Measurements from ENCODE around the gene FBXO38.

The FBXO38 gene

DNA sequence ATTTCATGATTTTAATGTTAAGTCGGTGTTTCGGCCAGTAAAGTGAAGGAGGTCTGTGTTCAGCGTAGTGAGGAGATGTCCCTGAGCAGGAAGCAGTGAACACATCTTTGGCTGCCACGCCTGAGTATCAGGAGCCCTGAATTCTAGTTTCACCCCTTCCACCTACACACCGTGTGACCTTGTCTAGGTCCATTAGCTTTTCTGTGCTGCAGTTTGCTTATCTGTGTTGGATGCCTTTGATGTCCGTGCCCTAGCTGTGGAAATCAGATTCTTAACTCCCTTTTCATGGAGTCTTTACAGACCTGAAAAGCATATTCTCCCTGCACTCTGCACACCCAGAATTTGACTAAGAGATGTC is 601 bp downstream of the FBXO38 start:
- DNase-seq: no peak

DNA sequence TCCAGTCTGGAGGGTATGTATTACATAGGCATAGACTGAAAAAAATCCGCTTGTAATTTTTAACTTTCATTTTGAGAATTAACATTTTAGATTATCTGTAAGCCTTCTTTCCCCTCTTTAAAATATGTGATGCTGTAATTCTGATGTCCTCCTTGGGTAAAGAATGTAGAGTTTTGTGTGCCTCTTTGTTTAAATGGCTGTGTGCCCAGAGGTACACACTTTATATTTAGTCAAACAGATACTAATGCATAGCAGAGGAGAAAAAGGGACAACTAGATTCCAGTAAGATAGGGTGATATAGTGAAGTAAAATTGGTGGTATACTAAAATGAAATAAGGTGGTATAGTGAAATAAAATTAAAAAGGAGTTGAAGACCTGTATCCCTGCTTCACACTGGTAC is 1.3 kb downstream of the FBXO38 start:
- no peak for DNase-seq

DNA sequence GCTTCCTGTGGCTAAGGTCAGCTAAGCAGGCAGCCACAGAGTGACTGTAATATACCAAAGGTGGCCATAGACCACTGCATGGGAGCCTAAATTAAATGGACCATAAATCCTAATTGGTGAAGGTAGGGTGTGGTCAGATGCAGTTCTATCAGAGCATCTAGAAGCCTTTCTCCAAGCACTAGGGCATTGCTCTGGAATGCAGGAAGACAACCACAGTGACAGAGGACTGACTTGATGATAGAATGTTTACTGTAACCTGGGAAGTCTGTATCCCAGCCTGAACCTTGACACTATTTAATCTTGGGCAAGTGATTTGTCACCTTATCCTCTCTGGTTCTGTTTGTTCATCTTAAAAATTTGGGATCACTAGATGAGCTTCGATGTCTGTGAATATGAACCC is 2.3 kb downstream of the FBXO38 start:
- no peak for DNase-seq

DNA sequence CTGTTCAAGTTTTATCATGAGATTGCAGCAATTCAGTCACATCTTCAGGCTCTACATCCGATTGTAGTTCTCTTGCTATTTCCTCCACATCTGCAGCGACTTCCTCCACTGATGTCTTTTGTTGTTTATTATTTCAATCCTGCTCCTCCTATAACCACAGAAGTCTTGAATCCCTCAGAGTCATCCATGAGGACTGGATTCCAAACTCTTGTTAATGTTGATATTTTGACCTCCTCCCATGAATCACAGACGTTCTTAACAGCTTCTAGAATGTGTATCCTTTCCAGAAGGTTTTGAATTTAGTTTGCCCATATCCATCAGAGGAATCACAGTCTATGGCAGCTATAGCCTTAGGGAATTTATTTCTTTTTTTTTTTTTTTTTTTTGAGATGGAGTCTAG is 3.6 kb downstream of the FBXO38 start:
- DNase-seq: no peak

DNA sequence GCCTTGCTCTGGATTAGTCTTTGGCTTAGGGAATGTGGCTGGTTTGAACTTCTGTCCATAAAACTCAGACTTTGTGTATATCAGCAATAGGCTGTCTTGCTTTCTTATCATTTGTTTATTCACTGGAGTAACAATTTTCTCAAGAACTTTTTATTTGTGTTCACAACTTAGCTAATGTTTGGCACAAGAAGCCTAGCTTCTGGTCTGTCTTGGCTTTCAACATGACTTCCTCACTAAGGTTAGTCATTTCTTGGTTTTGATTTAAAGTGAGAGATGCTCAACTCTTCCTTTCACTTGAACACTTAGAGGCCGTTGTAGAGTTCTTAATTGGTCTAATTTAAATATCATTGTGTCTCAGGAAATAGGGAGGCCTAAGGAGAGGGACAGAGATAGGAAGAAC is 4.9 kb downstream of the FBXO38 start:
- no peak for DNase-seq

DNA sequence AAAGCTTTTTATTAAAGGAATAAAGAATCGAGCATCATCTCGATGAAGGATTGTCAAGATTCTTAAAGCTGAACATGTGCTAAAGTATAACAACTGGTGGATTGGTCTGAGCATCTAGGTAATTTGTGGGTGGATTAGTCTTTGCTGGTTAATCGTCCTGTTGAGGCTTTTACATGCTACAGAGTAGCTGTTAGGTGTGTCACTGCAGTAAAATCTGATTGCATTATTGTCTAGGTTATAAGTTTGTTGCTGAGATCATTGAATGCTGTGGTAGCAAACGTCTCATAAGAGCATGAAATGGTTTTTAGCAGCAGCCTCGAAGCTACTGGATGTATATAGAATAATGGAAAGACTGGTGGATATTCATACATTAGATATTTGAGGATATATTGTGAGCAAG is 7.2 kb downstream of the FBXO38 start:
- DNase-seq: no peak

DNA sequence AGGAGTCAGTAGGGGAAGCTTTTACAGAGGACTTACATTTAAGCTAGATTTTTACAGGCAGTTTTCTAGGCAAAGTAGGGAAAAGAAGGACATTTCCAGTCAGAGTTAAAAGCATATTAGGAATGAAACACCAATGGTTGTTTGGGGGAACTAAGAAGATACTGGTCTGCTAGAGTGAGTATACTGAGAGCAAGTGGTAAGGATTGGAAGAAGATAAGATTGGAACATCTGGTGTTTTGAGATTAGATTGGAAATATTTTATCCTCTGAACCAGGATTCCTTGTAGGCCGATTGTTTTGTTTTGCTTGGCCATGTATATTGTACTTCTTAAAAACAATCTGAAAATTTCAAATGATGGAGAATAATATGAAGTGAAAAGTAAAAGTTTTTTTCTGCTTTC is 7.7 kb downstream of the FBXO38 start:
- DNase-seq: no peak

DNA sequence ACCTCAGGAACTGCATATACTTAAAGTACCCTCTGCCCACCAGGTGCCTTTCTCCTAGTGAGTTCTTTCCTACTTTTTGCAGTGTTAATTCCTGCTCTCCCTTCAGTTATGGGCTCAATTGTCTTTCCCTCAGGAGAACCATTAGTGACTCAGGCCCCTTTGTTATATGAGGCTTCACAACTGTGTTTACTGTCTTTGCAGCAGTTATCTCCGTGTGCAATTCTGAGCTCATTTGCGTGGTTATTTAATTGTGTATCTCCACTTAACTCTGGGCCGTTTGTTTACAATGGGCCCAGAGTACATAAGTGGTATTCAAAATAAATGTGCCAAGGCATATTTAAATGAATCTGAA is 9.6 kb downstream of the FBXO38 start:
- DNase-seq: no peak

DNA sequence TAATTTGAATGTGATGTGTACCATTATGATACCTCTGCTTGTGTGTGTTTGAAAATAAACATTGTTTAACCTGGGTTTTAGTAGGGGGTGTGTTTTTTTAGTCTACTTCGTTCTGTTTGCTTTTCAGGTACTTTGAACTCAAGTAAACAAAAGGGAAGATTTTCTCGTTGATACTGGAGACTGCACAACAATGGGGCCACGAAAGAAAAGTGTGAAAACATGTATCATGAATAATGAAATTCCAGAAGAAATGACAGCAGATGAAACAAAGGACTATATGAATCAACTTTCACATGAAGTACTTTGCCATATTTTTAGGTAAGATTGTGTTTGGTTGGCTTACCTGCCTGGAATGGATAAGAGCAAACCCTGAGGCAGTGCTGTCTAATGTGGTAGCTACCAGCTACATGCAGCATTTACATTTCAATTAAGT is 10.8 kb downstream of the FBXO38 start:
- DNase-seq: no peak

DNA sequence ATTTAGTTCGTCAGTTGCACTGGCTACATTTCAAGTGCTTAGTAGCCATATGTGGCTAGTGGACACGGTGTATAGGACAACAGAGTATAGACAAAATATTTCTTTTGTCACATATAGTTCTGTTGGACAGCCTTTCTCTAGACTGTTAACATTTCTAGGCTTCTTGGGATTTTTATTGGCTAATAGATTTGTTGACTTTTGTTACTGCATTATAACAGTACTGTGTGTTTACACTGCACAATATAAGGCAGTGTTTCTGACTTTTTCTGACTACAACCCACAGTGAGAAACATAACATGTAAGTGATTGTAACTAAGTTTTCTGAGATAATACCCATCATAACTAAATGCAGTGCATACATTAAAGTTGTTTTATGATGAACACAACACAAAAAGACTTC is 11.3 kb downstream of the FBXO38 start:
- DNase-seq: no peak

DNA sequence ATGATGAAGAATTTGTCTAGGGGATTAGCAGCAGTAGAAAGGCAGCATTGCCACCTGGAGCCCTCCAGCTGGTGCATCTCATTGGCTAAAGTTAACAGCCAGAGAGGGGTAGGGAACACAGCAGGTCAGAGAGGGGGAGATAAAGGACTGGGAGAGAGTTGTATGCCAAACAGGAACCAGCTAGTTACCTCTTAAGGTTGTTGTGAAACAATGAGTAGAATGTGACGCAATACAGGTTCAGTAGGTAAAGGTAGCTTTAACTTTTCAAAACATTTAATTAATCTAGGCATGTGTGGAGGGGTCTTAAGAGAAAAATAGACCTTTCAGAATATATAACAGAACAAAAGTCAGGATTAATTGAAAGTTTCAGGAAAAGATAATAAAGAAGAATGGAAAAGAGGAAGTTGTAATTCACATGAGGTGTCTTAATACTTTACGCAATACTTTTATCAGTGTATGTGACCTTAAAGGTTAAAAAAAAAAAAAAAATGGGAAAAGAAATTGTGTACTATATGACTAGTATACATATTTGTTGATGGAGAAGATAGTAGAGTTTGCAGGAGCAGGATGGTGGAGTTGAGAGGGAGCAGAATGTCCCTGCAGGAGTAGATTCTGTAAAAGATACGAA is 14.3 kb downstream of the FBXO38 start:
- no peak for DNase-seq

DNA sequence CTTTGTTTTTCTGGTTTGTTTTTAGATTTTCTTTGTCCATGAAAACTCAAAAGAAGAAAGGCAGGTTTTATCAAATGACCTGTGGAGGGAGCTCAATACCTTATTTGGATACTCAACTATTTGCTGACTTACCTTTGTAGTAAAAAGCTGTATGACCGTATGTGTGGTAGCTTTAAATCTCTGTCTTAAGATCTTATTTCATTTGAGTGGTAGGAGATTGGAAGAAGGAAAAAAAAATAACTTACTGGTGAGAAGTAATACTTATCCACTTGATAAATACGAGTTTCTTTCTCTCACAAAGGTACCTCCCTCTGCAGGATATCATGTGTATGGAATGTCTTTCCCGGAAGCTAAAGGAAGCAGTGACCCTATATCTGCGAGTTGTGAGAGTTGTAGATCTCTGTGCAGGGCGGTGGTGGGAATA is 15.0 kb downstream of the FBXO38 start:
- no peak for DNase-seq

DNA sequence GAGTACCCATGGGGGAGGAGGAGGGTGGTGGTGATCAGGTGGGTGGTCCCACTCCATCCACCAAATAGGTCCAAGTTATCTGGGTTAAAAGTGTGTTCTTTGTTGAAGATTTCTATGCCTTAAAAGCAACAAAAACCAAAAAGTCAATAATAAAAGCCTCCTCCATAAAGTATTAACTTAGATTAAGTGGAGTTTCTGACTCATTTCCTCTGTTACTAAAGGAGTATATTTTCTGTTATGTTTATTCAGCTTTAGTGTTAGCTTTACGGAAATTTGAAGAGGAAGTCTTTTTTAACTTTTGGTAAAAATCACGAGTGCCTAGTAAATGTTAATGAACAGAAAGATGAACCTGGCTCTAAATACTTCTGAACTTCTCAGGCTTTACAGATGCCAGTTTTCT is 17.8 kb downstream of the FBXO38 start:
- DNase-seq: no peak

DNA sequence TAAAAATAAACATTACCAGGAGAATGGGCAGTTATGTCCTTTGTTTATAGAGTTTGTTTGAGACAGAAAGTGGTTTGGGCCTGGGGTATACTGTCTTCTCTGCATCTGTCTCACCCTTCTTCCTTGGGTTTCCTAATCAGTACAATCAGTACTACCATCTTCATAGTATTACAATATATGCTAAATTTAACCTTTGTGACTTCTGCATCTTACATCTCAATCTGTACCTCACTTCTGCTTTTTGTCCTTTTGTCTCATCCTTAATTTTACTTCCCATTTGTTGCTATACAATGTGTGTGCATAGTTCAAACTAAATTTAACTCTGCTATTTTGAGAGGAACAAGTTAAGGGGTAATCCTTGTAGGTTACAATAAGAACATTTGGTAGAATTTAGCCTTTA is 19.6 kb downstream of the FBXO38 start:
- DNase-seq: no peak

DNA sequence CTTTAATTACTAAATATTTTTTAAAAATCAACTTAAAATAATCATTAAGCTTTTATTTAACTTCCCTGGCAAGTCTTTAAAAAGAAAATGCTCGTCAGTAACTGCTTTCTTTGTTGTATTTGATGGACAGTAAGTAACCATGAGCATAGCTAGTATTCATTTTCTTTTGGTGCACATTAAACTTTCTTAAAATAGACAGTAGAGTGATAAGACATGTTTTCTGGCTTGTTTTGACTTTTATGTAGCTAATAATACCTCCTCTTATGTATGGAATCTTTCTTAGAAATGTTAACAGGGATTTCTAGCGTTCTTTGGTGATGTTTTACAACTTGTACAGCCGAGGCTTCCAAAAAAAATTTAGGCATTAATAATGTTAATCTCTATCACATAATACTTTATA is 22.6 kb downstream of the FBXO38 start:
- no peak for DNase-seq

DNA sequence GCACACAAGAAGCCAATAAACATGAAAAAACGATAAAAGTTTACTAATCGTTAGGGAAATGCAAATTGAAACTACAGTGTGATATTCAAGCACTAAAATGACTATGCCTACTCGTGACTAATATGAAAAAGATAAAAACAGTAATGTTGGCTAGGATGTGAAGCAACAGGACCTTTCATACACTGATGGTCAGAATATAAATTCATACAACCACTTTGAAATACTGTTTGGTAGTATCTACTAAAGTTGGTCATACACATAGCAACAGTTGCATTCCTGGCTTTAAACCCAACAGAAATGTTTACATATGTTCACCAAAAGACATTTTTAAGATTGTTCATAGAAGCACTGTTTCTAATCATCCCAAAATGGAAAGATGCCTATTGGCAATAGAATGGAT is 24.3 kb downstream of the FBXO38 start:
- DNase-seq: no peak

DNA sequence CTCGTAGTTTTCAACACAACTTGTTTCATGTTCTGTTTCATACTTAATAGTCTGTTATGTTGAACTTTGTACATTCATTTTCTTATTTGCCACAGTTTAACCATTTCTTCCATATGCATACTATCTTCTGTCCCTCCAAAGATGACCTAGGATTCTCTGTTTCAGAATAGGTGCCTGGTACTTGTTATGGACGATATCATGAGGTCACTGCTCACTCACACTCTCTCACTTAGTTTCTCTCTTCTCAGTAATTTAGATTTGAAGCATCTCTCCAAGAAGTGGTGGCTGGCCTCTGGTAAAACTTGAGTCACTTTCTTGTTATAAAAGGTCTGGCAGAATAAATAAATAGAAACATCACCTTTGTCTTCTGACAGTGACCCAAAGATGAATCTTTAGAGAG is 28.4 kb downstream of the FBXO38 start:
- DNase-seq: no peak

DNA sequence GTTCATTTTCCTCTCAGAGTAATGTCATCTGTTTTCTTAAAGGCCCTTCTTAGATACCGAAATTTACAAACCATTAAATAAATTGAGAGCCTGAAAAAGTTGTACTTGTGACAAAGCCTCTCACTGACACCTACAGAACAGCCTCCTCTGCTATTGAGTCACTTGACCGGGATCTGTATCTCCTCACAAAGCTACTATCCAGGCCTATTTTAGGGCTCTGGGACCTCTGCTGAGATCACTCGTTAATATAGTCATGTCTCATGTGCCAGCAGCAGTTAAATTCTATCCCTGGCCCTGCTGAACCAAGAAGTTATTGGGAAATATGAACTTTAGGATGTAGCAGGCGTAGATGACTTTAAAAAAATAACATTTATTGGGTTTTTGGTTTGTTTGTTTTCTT is 31.1 kb downstream of the FBXO38 start:
- no peak for DNase-seq

DNA sequence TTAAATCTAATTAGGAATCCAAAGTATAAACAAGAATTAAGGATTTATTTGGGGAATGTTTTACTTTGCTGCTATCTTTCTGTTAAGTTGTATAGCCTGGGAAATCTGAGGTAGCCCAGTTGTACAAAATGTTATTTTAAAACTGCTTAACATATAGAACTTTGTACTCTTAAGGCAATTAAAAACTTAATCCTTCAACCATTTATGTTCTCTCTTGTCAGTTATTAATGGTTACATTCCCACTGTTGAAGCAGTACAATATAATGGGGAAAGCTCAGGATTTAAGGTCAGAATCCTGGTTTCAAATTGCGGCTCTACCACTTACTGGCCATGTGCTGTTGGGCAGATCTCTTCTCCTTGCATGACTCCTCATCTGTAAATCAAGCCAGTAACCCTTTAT is 32.7 kb downstream of the FBXO38 start:
- DNase-seq: no peak

DNA sequence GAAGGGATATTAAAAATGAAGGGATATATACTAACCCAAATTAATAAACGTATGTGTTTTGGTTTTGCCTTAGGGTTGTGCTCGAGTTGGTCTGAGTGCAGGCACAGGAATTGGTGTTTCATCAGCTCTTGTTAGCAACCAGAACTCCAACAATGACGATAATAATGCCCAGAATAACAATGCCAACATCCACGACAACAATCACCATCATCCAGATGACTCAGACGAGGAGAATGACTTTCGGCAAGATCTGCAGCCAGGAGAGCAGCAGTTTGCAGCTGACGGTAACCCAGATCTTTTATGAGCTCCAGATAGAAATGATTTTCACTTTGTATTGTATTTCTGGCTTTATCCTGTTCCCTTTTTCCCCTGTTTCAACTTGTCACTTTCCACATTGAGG is 33.2 kb downstream of the FBXO38 start:
- no peak for DNase-seq

DNA sequence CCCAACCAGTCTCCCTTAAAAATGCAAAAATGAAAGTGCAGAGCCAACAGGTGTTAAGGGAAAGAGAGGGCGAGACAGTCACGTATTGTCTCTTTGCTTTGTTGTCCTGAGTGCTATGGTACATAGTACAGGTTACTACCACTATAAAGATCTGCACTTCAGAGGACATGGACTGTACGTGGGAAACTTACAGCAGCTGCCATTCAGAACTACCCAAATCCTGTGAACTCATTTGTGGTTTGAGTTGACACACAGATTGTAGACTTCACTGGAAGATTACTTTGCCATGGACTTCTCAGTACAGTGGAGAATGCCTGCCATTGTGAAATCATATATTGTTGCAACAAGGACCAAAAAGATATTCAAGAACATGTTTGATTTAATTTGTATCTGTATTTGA is 34.8 kb downstream of the FBXO38 start:
- no peak for DNase-seq

DNA sequence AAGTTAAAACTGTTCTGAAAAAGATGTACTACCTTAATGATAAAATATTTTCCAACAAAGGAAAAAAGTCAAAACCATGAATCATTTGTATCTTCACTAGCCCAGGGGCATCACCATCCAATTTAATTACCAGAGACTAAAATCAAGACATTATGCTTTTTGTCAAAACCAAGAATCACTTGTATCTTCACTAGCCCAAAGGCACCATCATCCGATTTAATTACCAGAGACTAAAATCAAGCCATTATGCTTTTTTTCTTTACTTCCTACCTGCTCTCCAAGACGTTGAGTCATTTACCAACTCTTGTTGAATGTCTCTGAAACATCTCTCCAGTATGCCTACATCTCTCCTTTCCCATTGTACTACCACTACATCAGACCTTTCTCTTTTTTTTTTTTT is 37.9 kb downstream of the FBXO38 start:
- no peak for DNase-seq

DNA sequence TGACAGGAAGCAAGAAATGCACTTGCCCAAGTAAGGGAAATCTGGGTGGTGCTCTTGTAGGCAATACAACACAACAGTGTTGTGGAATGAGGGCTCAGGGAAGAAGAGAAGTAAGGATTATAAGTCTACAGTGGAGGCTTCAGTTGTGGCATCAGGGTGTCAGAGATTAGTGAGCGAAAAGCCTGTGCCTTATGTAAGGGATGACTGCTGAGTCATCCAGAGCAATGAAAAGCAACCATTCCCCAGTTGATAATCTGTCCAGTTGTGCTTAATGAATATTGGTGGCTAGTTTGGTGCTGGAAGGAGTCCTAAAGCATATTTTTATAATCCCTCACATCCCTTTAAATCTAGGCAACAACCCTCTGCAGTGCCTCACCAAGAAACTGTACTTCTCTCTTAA is 42.0 kb downstream of the FBXO38 start:
- no peak for DNase-seq

DNA sequence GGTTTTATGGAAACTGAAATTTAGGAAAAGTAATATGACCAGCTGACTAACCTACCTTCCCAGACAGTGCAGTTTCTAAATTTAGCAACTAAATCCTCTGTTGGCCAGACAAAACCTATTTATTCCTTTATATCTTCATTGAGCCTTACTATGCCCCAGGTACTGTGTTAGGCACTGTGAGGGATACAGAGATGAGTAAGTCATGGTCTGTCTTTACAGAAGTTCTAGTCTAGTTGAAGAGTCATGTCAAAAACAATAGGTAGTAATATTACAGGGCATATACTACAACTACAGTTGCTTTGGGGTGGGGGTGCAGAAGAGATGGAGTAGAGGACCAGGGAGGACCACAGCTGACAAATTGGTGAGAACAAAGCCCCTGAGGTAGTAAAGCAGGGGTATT is 42.8 kb downstream of the FBXO38 start:
- no peak for DNase-seq

DNA sequence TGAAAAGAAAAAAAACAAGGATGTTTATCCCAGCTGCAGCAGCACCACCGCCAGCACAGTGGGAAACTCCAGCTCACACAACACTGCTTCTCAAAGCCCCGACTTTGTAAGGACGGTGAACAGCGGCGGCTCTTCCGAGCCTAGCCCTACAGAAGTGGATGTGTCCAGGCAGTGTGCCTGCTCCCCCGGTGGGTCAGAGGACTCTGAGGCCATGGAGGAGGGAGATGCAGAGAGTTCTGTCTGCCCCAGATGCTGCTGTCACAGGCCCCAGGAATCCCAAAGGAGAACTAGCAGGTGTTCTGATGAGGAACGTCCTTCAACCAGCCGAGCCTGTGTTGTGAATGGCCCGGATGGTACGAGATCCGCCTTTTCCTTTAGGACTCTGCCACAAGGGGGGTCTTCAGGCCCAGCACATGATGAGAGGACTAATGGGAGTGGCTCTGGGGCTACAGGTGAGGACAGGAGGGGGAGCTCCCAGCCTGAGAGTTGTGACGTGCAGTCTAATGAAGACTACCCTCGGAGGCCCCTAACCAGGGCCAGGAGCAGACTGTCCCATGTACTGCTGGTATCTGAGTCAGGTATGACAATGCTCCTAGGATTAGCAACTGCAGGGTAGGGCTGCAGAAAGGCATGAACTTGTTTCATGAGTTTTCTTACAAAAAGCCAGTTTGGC is 43.7 kb downstream of the FBXO38 start:
- no peak for DNase-seq

DNA sequence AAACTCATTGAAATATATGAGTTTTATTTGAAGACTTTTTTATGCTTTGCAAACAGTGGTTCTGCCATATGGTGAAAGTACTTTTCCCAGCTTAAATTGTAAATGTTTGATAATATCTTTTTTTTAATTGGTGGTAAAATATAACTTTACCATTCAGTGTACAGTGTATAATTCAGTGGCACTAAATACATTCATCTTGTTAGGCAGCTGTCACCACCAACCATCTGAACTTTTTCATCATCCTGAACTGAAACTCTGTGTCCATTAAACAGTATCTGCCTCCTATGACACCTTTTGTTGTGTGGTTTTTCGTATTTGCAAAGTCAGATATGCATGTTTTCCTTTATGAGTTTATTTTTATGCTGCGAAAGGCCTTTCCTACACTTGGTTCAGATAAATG is 45.1 kb downstream of the FBXO38 start:
- no peak for DNase-seq

Data from amniotic stem cell (primary cell).